Erythroblast (primary cell): ENCODE data around the gene FAM131C.

Source experiments
- DNase-seq, 2 experiments: peaks; one replicate each; lab custom pipeline; 2025; lab: John Stamatoyannopoulos, UW
- GATA1 ChIP-seq: IDR thresholded peaks from 2 replicates; pipeline ENCODE4 v1.6.1; 2011; ENCODE audit warnings: low read depth, mild to moderate bottlenecking, control low read depth, low read length, moderate library complexity
- POLR2A ChIP-seq: IDR thresholded peaks from 2 replicates; pipeline ENCODE4 v1.6.1; 2011; ENCODE audit warnings: mild to moderate bottlenecking, low read length

Gene FAM131C

GRCh38 chr1:16073490-16074119 lies at the start of gene FAM131C:
FAM131C (minus strand) TSS chr1:16073651; CDS start chr1:16073442, 209 bp downstream.
- no peak for TF ChIP-seq GATA1
- TF ChIP-seq POLR2A = no peak

GRCh38 chr1:16122916-16123315 lies 49.5 kb upstream of the FAM131C start:
- no peak for DNase-seq
- TF ChIP-seq GATA1 = no peak
- TF ChIP-seq POLR2A = no peak

More at GRCh38 chr1:16073490-16074119, at the start of gene FAM131C:
- peak; percentile 22 to 44 for DNase-seq

- TF ChIP-seq POLR2A (no peak), GATA1 (no peak)
Measured at GRCh38 chr1:16122350-16122881, 49.0 kb upstream of the FAM131C start.

GRCh38 chr1:16120940-16121410 lies 47.5 kb upstream of the FAM131C start:
- no peak for DNase-seq
- TF ChIP-seq GATA1 (no peak), POLR2A (no peak)

More at GRCh38 chr1:16122350-16122881, 49.0 kb upstream of the FAM131C start:
- DNase-seq = no peak

- TF ChIP-seq GATA1 (no peak), POLR2A (no peak)
- no peak for DNase-seq
Measured at GRCh38 chr1:16120407-16120806, 47.0 kb upstream of the FAM131C start.

- TF ChIP-seq POLR2A = no peak
- no peak for TF ChIP-seq GATA1
- no peak for DNase-seq
Measured at GRCh38 chr1:16119926-16120325, 46.5 kb upstream of the FAM131C start.

- DNase-seq = no peak
- TF ChIP-seq POLR2A (no peak), GATA1 (no peak)
Measured at GRCh38 chr1:16119504-16119903, 46.1 kb upstream of the FAM131C start.

GRCh38 chr1:16118706-16119105 lies 45.3 kb upstream of the FAM131C start:
- TF ChIP-seq POLR2A (no peak), GATA1 (no peak)
- DNase-seq = no peak

GRCh38 chr1:16117936-16118335 lies 44.5 kb upstream of the FAM131C start:
- no peak for TF ChIP-seq GATA1
- no peak for TF ChIP-seq POLR2A
- no peak for DNase-seq

GRCh38 chr1:16117369-16117768 lies 43.9 kb upstream of the FAM131C start:
- TF ChIP-seq GATA1 (no peak), POLR2A (no peak)
- no peak for DNase-seq

- no peak for TF ChIP-seq GATA1
- no peak for TF ChIP-seq POLR2A
- DNase-seq = no peak
Measured at GRCh38 chr1:16116625-16117024, 43.2 kb upstream of the FAM131C start.

- TF ChIP-seq GATA1 (no peak), POLR2A (no peak)
Measured at GRCh38 chr1:16116002-16116401, 42.6 kb upstream of the FAM131C start.

GRCh38 chr1:16115468-16115983 lies 42.1 kb upstream of the FAM131C start:
- no peak for TF ChIP-seq GATA1
- TF ChIP-seq POLR2A = no peak
- DNase-seq = no peak

More at GRCh38 chr1:16116002-16116401, 42.6 kb upstream of the FAM131C start:
- DNase-seq = no peak

- DNase-seq = no peak
Measured at GRCh38 chr1:16114527-16115467, 41.3 kb upstream of the FAM131C start.

More at GRCh38 chr1:16114527-16115467, 41.3 kb upstream of the FAM131C start:
- no peak for TF ChIP-seq POLR2A
- TF ChIP-seq GATA1 = no peak
